ENCODE measurements around the gene OR10J4. TPM values are rescaled to one million over a fixed set of nuclear protein-coding genes. Genes with fewer than 3 reads are reported as not detected.
"Not testable (repeated sequence)": the region's sequence is repeated elsewhere in the genome, so short reads cannot be mapped to it uniquely, and the experiment has no call there.

OR10J4 gene
- total RNA-seq, 1 donor from 2014 or later, result not detected

- Mint-ChIP-seq H3K27ac (no peak overlapping the region), H3K27me3 (no peaks in the 10 kb centered on the region), H3K9me3 (ENCODE audit: low read depth) (peaks cover 48% of the 10 kb centered on the region), H3K4me3 (ENCODE audit: low read depth) (no peak overlapping the region), H3K4me1 (ENCODE audit: low read depth) (no peaks in the 10 kb centered on the region), H3K36me3 (ENCODE audit: insufficient read depth) (no peaks in the 10 kb centered on the region)
- TF ChIP-seq CTCF (IDR thresholded peaks at IDR 0.05; ENCODE audit: unreplicated experiment), result no peak
- DNase-seq (ENCODE audit: low spot score, unreplicated experiment), result no peak
Measured at GRCh38 chr1:159442428-159442827, 10.4 kb downstream of the OR10J4 start.

- Mint-ChIP-seq H3K9me3 (ENCODE audit: low read depth) (peaks cover 55% of the 10 kb centered on the region), H3K4me3 (ENCODE audit: low read depth) (no peak overlapping the region), H3K4me1 (ENCODE audit: low read depth) (no peaks in the 10 kb centered on the region), H3K27ac (no peak overlapping the region), H3K36me3 (ENCODE audit: insufficient read depth) (no peaks in the 10 kb centered on the region), H3K27me3 (no peaks in the 10 kb centered on the region)
- no peak for TF ChIP-seq CTCF (IDR thresholded peaks at IDR 0.05; ENCODE audit: unreplicated experiment)
- DNase-seq (ENCODE audit: low spot score, unreplicated experiment), result no peak
Measured at GRCh38 chr1:159443066-159443750, 11.2 kb downstream of the OR10J4 start.

GRCh38 chr1:159444511-159444910 lies 12.5 kb downstream of the OR10J4 start:
- Mint-ChIP-seq H3K4me3 (ENCODE audit: low read depth) (no peak overlapping the region), H3K36me3 (ENCODE audit: insufficient read depth) (no peaks in the 10 kb centered on the region), H3K4me1 (ENCODE audit: low read depth) (no peaks in the 10 kb centered on the region), H3K27ac (no peak overlapping the region), H3K27me3 (no peaks in the 10 kb centered on the region), H3K9me3 (ENCODE audit: low read depth) (peaks cover 60% of the 10 kb centered on the region)
- no peak for TF ChIP-seq CTCF (IDR thresholded peaks at IDR 0.05; ENCODE audit: unreplicated experiment)
- DNase-seq (ENCODE audit: low spot score, unreplicated experiment), result no peak

- Mint-ChIP-seq H3K4me1 (ENCODE audit: low read depth) (no peaks in the 10 kb centered on the region), H3K9me3 (ENCODE audit: low read depth) (peaks cover 52% of the 10 kb centered on the region), H3K4me3 (ENCODE audit: low read depth) (no peak overlapping the region), H3K36me3 (ENCODE audit: insufficient read depth) (no peaks in the 10 kb centered on the region), H3K27ac (no peak overlapping the region), H3K27me3 (no peaks in the 10 kb centered on the region)
- no peak for DNase-seq (ENCODE audit: low spot score, unreplicated experiment)
- no peak for TF ChIP-seq CTCF (IDR thresholded peaks at IDR 0.05; ENCODE audit: unreplicated experiment)
Measured at GRCh38 chr1:159448181-159448580, 16.2 kb downstream of the OR10J4 start.

GRCh38 chr1:159449605-159450004 lies 17.6 kb downstream of the OR10J4 start:
- peaks cover 49% of the 10 kb centered on the region for H3K9me3 Mint-ChIP-seq (ENCODE audit: low read depth)
- not testable (repeated sequence) for H3K27me3 Mint-ChIP-seq; DNase-seq (ENCODE audit: low spot score, unreplicated experiment); H3K27ac Mint-ChIP-seq; H3K4me1 Mint-ChIP-seq (ENCODE audit: low read depth); H3K36me3 Mint-ChIP-seq (ENCODE audit: insufficient read depth); H3K4me3 Mint-ChIP-seq (ENCODE audit: low read depth)

- peaks cover 37% of the 10 kb centered on the region for H3K9me3 Mint-ChIP-seq (ENCODE audit: low read depth)
- no peak overlapping the region for H3K27ac Mint-ChIP-seq
- H3K4me3 Mint-ChIP-seq (ENCODE audit: low read depth), result no peak overlapping the region
- TF ChIP-seq CTCF (IDR thresholded peaks at IDR 0.05; ENCODE audit: unreplicated experiment), result no peak
- no peaks in the 10 kb centered on the region for H3K4me1 Mint-ChIP-seq (ENCODE audit: low read depth)
- DNase-seq (ENCODE audit: low spot score, unreplicated experiment), result no peak
- H3K36me3 Mint-ChIP-seq (ENCODE audit: insufficient read depth), result no peaks in the 10 kb centered on the region
- H3K27me3 Mint-ChIP-seq, result no peaks in the 10 kb centered on the region
Measured at GRCh38 chr1:159459551-159459950, 27.5 kb downstream of the OR10J4 start.
